ENCODE measurements around the gene PPIA. TPM values are rescaled to one million over a fixed set of nuclear protein-coding genes. Genes with fewer than 3 reads are reported as not detected.

Gene PPIA
- total RNA-seq, 1 experiment from 2014 or later, result 2,409 TPM

DNA sequence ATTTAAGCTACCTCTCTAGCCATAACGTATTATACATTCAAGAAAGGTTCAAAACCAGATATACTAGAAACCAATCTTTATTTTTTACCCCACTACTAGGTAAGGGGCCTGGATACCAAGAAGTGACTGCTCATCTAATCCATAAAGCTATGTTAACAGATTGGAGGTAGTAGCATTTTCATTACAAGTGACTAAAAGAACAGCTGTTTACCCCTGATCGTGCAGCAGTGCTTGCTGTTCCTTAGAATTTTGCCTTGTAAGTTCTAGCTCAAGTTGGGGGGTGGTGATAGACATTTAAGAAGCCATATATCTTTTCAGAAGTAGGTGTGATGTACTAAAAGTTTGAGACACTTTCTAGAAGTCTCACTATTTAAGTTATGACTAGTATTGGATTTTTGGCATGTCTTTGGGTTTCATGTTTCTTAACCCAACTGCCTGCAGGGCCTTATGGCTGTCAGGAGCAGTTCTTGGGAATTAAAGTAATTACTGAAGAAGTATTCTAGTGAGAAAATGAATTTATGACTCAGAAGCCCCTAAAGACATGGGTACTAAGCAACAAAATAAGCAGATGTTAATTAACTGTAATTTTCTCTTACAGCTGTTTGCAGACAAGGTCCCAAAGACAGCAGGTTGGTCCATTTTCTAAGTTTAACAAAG lies 2.3 kb downstream of the PPIA start:
- no peak overlapping the region for H4K8ac ChIP-seq (replicated peaks; ENCODE audit: insufficient read length, low read depth, low read length)

More for the DNA sequence above, 2.3 kb downstream of the PPIA start:
- Histone ChIP-seq H3K56ac (ENCODE audit: insufficient read length, low read depth, low read length) (no peak overlapping the region), H3K4ac (ENCODE audit: low read depth, low read length) (no peak overlapping the region), H3K18ac (ENCODE audit: insufficient read length, low read depth, low read length) (no peak overlapping the region), H2AK5ac (ENCODE audit: insufficient read length, low read length) (no peak overlapping the region), H3K27ac (ENCODE audit: insufficient read length, low read depth, low read length) (no peak overlapping the region), H3K27me3 (ENCODE audit: insufficient read depth, low read length) (no peaks in the 10 kb centered on the region), H2AFZ (ENCODE audit: low read length) (no peak overlapping the region), H3K9me3 (ENCODE audit: control insufficient read depth, low read depth, low read length) (no peaks in the 10 kb centered on the region), H2BK15ac (ENCODE audit: low read depth, low read length) (no peak overlapping the region), H3K23ac (ENCODE audit: insufficient read length, low read depth, low read length) (no peak overlapping the region), H3K14ac (ENCODE audit: insufficient read depth, low read length) (no peak overlapping the region), H4K20me1 (ENCODE audit: control insufficient read depth, insufficient read depth, insufficient read length) (no peaks in the 10 kb centered on the region), H4K5ac (ENCODE audit: insufficient read length, low read depth, low read length) (no peak overlapping the region), H4K91ac (ENCODE audit: insufficient read length, low read depth, low read length) (no peak overlapping the region), H2BK120ac (ENCODE audit: low read depth, low read length, poor library complexity, severe bottlenecking) (no peak overlapping the region), H3K4me1 (ENCODE audit: insufficient read depth, low read length) (no peaks in the 10 kb centered on the region), H3K23me2 (ENCODE audit: insufficient read length, low read depth, low read length, poor library complexity, severe bottlenecking) (peaks cover 5% of the 10 kb centered on the region), H3K9ac (ENCODE audit: extremely low read depth, insufficient read length, low read length) (no peak overlapping the region), H2BK20ac (ENCODE audit: low read depth, low read length, poor library complexity, severe bottlenecking) (no peak overlapping the region), H3T11ph (ENCODE audit: low read length) (no peak overlapping the region), H3K79me1 (ENCODE audit: insufficient read depth, low read depth, low read length, poor library complexity, severe bottlenecking) (peaks cover 2% of the 10 kb centered on the region), H3K79me2 (ENCODE audit: insufficient read depth, low read length) (peaks cover 20% of the 10 kb centered on the region; the same call in 1 of the 2 replicates), H2BK5ac (ENCODE audit: insufficient read length, low read length) (no peak overlapping the region), H2BK12ac (ENCODE audit: insufficient read length, low read depth, low read length) (no peak overlapping the region), H3K4me2 (ENCODE audit: insufficient read depth, insufficient read length, low read length) (peak overlapping the region; percentile 100)
- H3K9me3 Mint-ChIP-seq, result peaks cover 2 to 3% of the 10 kb centered on the region in 2 experiments; a peak in 2 of 5 replicates
- H3K4me3 Mint-ChIP-seq, result peak overlapping the region; percentile 90 to 95
- TF ChIP-seq, protein P1, sequence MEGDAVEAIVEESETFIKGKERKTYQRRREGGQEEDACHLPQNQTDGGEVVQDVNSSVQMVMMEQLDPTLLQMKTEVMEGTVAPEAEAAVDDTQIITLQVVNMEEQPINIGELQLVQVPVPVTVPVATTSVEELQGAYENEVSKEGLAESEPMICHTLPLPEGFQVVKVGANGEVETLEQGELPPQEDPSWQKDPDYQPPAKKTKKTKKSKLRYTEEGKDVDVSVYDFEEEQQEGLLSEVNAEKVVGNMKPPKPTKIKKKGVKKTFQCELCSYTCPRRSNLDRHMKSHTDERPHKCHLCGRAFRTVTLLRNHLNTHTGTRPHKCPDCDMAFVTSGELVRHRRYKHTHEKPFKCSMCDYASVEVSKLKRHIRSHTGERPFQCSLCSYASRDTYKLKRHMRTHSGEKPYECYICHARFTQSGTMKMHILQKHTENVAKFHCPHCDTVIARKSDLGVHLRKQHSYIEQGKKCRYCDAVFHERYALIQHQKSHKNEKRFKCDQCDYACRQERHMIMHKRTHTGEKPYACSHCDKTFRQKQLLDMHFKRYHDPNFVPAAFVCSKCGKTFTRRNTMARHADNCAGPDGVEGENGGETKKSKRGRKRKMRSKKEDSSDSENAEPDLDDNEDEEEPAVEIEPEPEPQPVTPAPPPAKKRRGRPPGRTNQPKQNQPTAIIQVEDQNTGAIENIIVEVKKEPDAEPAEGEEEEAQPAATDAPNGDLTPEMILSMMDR (conservative IDR thresholded peaks at IDR 0.05), result no peak
- H3K36me3 Mint-ChIP-seq (ENCODE audit: insufficient read depth in 1 of 3, low read depth in 3 of 3), result peaks cover 47 to 68% (median 57%) of the 10 kb centered on the region in 3 experiments
- peaks cover 9 to 15% of the 10 kb centered on the region in 2 experiments for H3K4me1 Mint-ChIP-seq
- H3K27me3 Mint-ChIP-seq (ENCODE audit: low read depth), result peaks cover 5% of the 10 kb centered on the region; the same call in 1 of the 2 replicates
- WGBS (ENCODE audit: extremely low coverage, insufficient read length, low lambda C conversion rate), result no CpG with 5 or more reads among the region's 2 CpGs
- DNase-seq, result no peak
- H3K27ac Mint-ChIP-seq, result peak overlapping the region in 2 of 3 experiments; percentile 39 to 92; a peak in 2 of 7 replicates

All from H9 (cell line).